GM23248 (cell line): ENCODE measurements around the gene LTBR.

Source experiments
- EZH2 ChIP-seq: fragments of 200-600 bp; sonication (generic); IDR thresholded peaks from 2 replicates; pipeline ENCODE4 v1.6.1; 2018; ENCODE audit warnings: antibody characterized with exemption, mild to moderate bottlenecking; ENCODE audit not compliant: insufficient read depth, poor library complexity, severe bottlenecking
- EZH2phosphoT487 ChIP-seq: fragments of 200-600 bp; sonication (generic); IDR thresholded peaks from 2 replicates; pipeline ENCODE4 v1.6.1; 2018; ENCODE audit warnings: antibody characterized with exemption, moderate library complexity, mild to moderate bottlenecking, low read depth; ENCODE audit not compliant: insufficient read depth

GRCh38 chr12:6358881-6359280 is 25.1 kb upstream of the LTBR start:
- TF ChIP-seq EZH2 (no peak), EZH2phosphoT487 (no peak)
